ENCODE results near the gene C12orf42. TPM values are rescaled to one million over a fixed set of nuclear protein-coding genes. Genes with fewer than 3 reads are reported as not detected.

Gene C12orf42
- total RNA-seq, 1 experiment from 2014 or later: not detected

GRCh38 chr12:103317220-103317619 lies 178.5 kb downstream of the C12orf42 start:
- no peak overlapping the region for H3K4me2 ChIP-seq
- ChIA-PET CTCF (no interaction called here), POLR2A (ENCODE audit: unreplicated experiment) (no interaction called here)
- H3K4me1 ChIP-seq (replicated peaks; ENCODE audit: insufficient read depth): no peaks in the 10 kb centered on the region
- H4K20me1 ChIP-seq (ENCODE audit: insufficient read depth): no peaks in the 10 kb centered on the region
- H3K27ac ChIP-seq: no peak overlapping the region
- no peaks in the 10 kb centered on the region for H3K79me2 ChIP-seq (ENCODE audit: low read depth)
- no peaks in the 10 kb centered on the region for H3F3A ChIP-seq (ENCODE audit: insufficient read depth, low read depth)
- BruUV-seq (replicated peaks): no TSS peak
- intact Hi-C loops (cut with micrococcal nuclease; ENCODE audit: unreplicated experiment): no loop called here
- H2AFZ ChIP-seq: no peak overlapping the region
- H3K36me3 ChIP-seq (ENCODE audit: low read depth): no peaks in the 10 kb centered on the region
- 0 out of 2 replicates have a peak, but pooled peaks cover 4% of the 10 kb centered on the region for H3K27me3 ChIP-seq (ENCODE audit: insufficient read depth, low read depth)
- no peak overlapping the region for H3K4me3 ChIP-seq
- H3K9me3 ChIP-seq (ENCODE audit: insufficient read depth, low read depth): no peaks in the 10 kb centered on the region
- H3K9me2 ChIP-seq (ENCODE audit: insufficient read depth): no peaks in the 10 kb centered on the region
- DNase-seq: no peak
- TF ChIP-seq EZH2 (IDR thresholded peaks at IDR 0.05; ENCODE audit: low read depth) (no peak), CTCF (conservative IDR thresholded peaks at IDR 0.05) (no peak)

GRCh38 chr12:103314786-103315185 lies 181.0 kb downstream of the C12orf42 start:
- no peaks in the 10 kb centered on the region for H4K20me1 ChIP-seq (ENCODE audit: insufficient read depth)
- no peaks in the 10 kb centered on the region for H3K9me3 ChIP-seq (ENCODE audit: insufficient read depth, low read depth)
- H3K4me3 ChIP-seq: no peak overlapping the region
- no TSS peak for BruUV-seq (replicated peaks)
- H3K4me2 ChIP-seq: no peak overlapping the region
- 0 out of 2 replicates have a peak, but pooled peaks cover 4% of the 10 kb centered on the region for H3K27me3 ChIP-seq (ENCODE audit: insufficient read depth, low read depth)
- intact Hi-C loops (cut with micrococcal nuclease; ENCODE audit: unreplicated experiment): no loop called here
- no peaks in the 10 kb centered on the region for H3K4me1 ChIP-seq (replicated peaks; ENCODE audit: insufficient read depth)
- TF ChIP-seq CTCF (conservative IDR thresholded peaks at IDR 0.05) (no peak), EZH2 (IDR thresholded peaks at IDR 0.05; ENCODE audit: low read depth) (no peak)
- no peaks in the 10 kb centered on the region for H3K79me2 ChIP-seq (ENCODE audit: low read depth)
- H3K9me2 ChIP-seq (ENCODE audit: insufficient read depth): no peaks in the 10 kb centered on the region
- H2AFZ ChIP-seq: no peak overlapping the region
- H3F3A ChIP-seq (ENCODE audit: insufficient read depth, low read depth): no peaks in the 10 kb centered on the region
- ChIA-PET POLR2A (ENCODE audit: unreplicated experiment) (no interaction called here), CTCF (no interaction called here)
- H3K36me3 ChIP-seq (ENCODE audit: low read depth): no peaks in the 10 kb centered on the region
- H3K27ac ChIP-seq: no peak overlapping the region
- no peak for DNase-seq

- Histone ChIP-seq H3K27ac (no peak overlapping the region), H3K4me1 (replicated peaks; ENCODE audit: insufficient read depth) (no peaks in the 10 kb centered on the region), H3K36me3 (ENCODE audit: low read depth) (no peaks in the 10 kb centered on the region), H3K9me2 (ENCODE audit: insufficient read depth) (no peaks in the 10 kb centered on the region), H2AFZ (no peak overlapping the region), H3K79me2 (ENCODE audit: low read depth) (no peaks in the 10 kb centered on the region), H3F3A (ENCODE audit: insufficient read depth, low read depth) (no peaks in the 10 kb centered on the region), H3K9me3 (ENCODE audit: insufficient read depth, low read depth) (no peaks in the 10 kb centered on the region), H3K27me3 (ENCODE audit: insufficient read depth, low read depth) (0 out of 2 replicates have a peak, but pooled peaks cover 4% of the 10 kb centered on the region), H3K4me2 (no peak overlapping the region), H3K4me3 (no peak overlapping the region), H4K20me1 (ENCODE audit: insufficient read depth) (no peaks in the 10 kb centered on the region)
- ChIA-PET CTCF (no interaction called here), POLR2A (ENCODE audit: unreplicated experiment) (no interaction called here)
- no TSS peak for BruUV-seq (replicated peaks)
- TF ChIP-seq CTCF (conservative IDR thresholded peaks at IDR 0.05) (no peak), EZH2 (IDR thresholded peaks at IDR 0.05; ENCODE audit: low read depth) (no peak)
- no peak for DNase-seq
- intact Hi-C loops (cut with micrococcal nuclease; ENCODE audit: unreplicated experiment): no loop called here
These were observed 181.9 kb downstream of the C12orf42 start for GRCh38 chr12:103313894-103314293.
